Pancreas (tissue), 10 donors: ENCODE data around the gene UGT1A8. TPM values are rescaled to one million over a fixed set of nuclear protein-coding genes. Genes with fewer than 3 reads are reported as not detected.

Experiments
- ATAC-seq, 4 donors: fragments of 200-7000 bp; cut with Tn5 transposase; one replicate each; pipeline versions ENCODE4 v1.8.0 to v1.9.1; 2020; ENCODE audit warnings: mild to moderate bottlenecking in 4 of 4, moderate library complexity in 4 of 4
- DNase-seq, 6 donors: peaks; one replicate each; pipeline ENCODE4 v3.0.0-alpha.2; 2020
- FAIRE-seq: peaks from 2 replicates; lab custom pipeline; 2012; peaks lifted over from hg19 to GRCh38; lab: Jason Lieb, UNC
- H3K27ac ChIP-seq, 4 donors: fragments of 200-600 bp; sonication (generic); 1 replicate in 3 of 4; 2 replicates in 1 of 4; pipeline versions ENCODE4 v1.5.0 to v1.8.0; 2020
- H3K27me3 ChIP-seq, 4 donors: fragments of 200-600 bp; one replicate each; pipeline ENCODE4 v1.8.0; 2021
- H3K36me3 ChIP-seq, 3 donors: fragments of 200-600 bp; sonication (generic) in 1 of 3; one replicate each; pipeline versions ENCODE4 v1.5.0 to v1.8.0; 2020 to 2021
- H3K4me1 ChIP-seq, 3 donors: fragments of 200-600 bp; one replicate each; pipeline ENCODE4 v1.8.0; 2021
- H3K4me3 ChIP-seq, 4 donors: fragments of 200-600 bp; sonication (generic) in 2 of 4; one replicate each; pipeline versions ENCODE4 v1.5.0 to v1.8.0; 2020 to 2021
- H3K9me3 ChIP-seq, 4 donors: fragments of 200-600 bp; one replicate each; pipeline ENCODE4 v1.8.0; 2021
- CTCF ChIP-seq, 4 donors: fragments of 200-600 bp; sonication (generic) in 3 of 4; IDR thresholded peaks; one replicate each; pipeline versions ENCODE4 v1.5.0 to v1.8.0; 2021; ENCODE audit warnings: antibody characterized with exemption in 4 of 4
- WGBS, 2 donors: extraction: QIAGEN DNeasy Blood & Tissue Kit; methylation state at CpG; one replicate each; pipeline ENCODE4 v1.1.7; 2013; 5-methylcytosine and 5-hydroxymethylcytosine counted together
- intact Hi-C, 3 donors: fragments of 100-400 bp; cut with DNase I; formaldehyde crosslinking; loops; one replicate each; pipeline versions ENCODE4 v1.11.1 to v1.14.2; 2022
- polyA plus RNA-seq, 2 donors: library from polyadenylated mRNA; stranded (reverse); fragments of 200-250 nt; gene quantifications; one replicate each; pipeline ENCODE4 v1.2.3, GENCODE V29; 2013
- total RNA-seq, 6 donors: library from RNA; stranded (reverse); fragmentation: NEBNext Ultra II Directional in 4 of 6; extraction: Animal tissue kit (Norgen Biotek cat#: 25700) in 4 of 6; gene quantifications; one replicate each; pipeline versions ENCODE4 v1.2.1 to v1.2.4, GENCODE V29; 2021 to 2023
- donor health status: healthy with polysubstance abuse.
- donor health status: DM: no; HTN: no; CAD: no; lungs with moderate emphysema.
- donor health status: DM: no; HTN: no; CAD: no.
- donor health status: control.
- donor health status: control.
- donor health status: Bipolar disorder and iron deficiency.
- donor health status: DM: yes; HTN: yes; CAD: no.
- donor health status: DM: no; HTN: no; CAD: no.
- donor health status: DM: no; HTN: no; CAD: no.
- donor health status: DM: yes; HTN: yes; CAD: no.

The UGT1A8 gene
- total and polyA plus RNA-seq, 8 donors: 0.12 TPM; not detected in 7

- no peak for ATAC-seq
- TF ChIP-seq CTCF (IDR thresholded peaks at IDR 0.05): no peak
- Histone ChIP-seq H3K9me3 (no peaks in the 10 kb centered on the region), H3K27me3 (no peaks in the 10 kb centered on the region), H3K36me3 (no peaks in the 10 kb centered on the region), H3K4me3 (no peak overlapping the region), H3K4me1 (no peaks in the 10 kb centered on the region), H3K27ac (no peak overlapping the region)
- no peak for FAIRE-seq
- intact Hi-C loops: no loop called here
- WGBS, 2 donors: 76 to 80% methylated on average over 16 of the region's 16 CpGs
- no peak for DNase-seq
These were observed 154.7 kb downstream of the UGT1A8 start for GRCh38 chr2:233772153-233772552.

DNA sequence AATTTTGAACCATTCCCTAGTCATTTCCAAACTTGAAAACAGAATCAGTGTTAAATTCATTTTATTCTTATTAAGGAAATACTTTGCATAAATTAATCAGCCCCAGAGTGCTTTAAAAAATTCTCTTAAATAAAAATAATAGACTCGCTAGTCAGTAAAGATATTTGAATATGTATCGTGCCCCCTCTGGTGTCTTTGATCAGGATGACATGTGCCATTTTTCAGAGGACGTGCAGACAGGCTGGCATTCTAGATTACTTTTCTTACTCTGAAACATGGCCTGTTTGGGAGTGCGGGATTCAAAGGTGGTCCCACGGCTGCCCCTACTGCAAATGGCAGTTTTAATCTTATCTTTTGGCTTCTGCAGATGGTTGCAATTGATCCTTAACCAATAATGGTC is 155.2 kb downstream of the UGT1A8 start:
- H3K36me3 ChIP-seq: no peaks in the 10 kb centered on the region
- H3K27ac ChIP-seq: no peak overlapping the region
- no peaks in the 10 kb centered on the region for H3K27me3 ChIP-seq
- 46 to 47% methylated on average over 5 of the region's 5 CpGs for WGBS, 2 donors
- no peak for FAIRE-seq
- intact Hi-C loops: no loop called here
- H3K4me1 ChIP-seq: no peaks in the 10 kb centered on the region
- H3K9me3 ChIP-seq: no peaks in the 10 kb centered on the region
- no peak overlapping the region for H3K4me3 ChIP-seq
- TF ChIP-seq CTCF (IDR thresholded peaks at IDR 0.05): no peak
- no peak for DNase-seq
- ATAC-seq: no peak

DNA sequence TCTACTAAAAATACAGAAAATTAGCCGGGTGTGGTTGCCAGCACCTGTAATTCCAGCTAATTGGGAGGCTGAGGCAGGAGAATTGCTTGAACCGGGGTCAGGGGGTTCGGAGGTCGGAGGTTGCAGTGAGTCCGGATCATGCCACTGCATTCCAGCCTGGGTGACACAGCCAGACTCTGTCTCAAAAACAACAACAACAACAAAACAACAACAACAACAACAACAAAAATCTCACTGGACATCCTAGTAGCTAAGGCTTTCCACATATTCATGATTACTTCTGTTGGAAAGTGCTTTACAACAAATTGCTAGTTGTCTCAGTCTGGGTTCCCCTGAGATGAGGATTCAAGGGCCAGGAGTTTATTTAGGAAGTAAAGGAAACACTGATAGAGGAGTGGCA is 156.4 kb downstream of the UGT1A8 start:
- H3K4me1 ChIP-seq: no peaks in the 10 kb centered on the region
- no peak overlapping the region for H3K4me3 ChIP-seq
- DNase-seq (no peak), FAIRE-seq (no peak), ATAC-seq (no peak)
- TF ChIP-seq CTCF (IDR thresholded peaks at IDR 0.05): no peak
- no peaks in the 10 kb centered on the region for H3K36me3 ChIP-seq
- no peaks in the 10 kb centered on the region for H3K27me3 ChIP-seq
- intact Hi-C loops: no loop called here
- 77 to 85% methylated on average over 5 of the region's 5 CpGs for WGBS, 2 donors
- H3K9me3 ChIP-seq: no peaks in the 10 kb centered on the region
- no peak overlapping the region for H3K27ac ChIP-seq

- Histone ChIP-seq H3K27ac (no peak overlapping the region), H3K36me3 (no peaks in the 10 kb centered on the region), H3K4me1 (no peaks in the 10 kb centered on the region), H3K27me3 (no peaks in the 10 kb centered on the region), H3K9me3 (no peaks in the 10 kb centered on the region), H3K4me3 (no peak overlapping the region)
- TF ChIP-seq CTCF (IDR thresholded peaks at IDR 0.05): no peak
- DNase-seq: no peak
- 80 to 90% methylated on average over 6 of the region's 6 CpGs for WGBS, 2 donors
- ATAC-seq: no peak
- FAIRE-seq: no peak
- intact Hi-C loops: no loop called here
These were observed 158.0 kb downstream of the UGT1A8 start for GRCh38 chr2:233775414-233775813.

- Histone ChIP-seq H3K4me3 (no peak within 1 kb of the TSS), H3K27me3 (no peaks in the 10 kb centered on the region), H3K4me1 (no peaks in the 10 kb centered on the region), H3K9me3 (no peaks in the 10 kb centered on the region), H3K27ac (no peak within 1 kb of the TSS), H3K36me3 (no peaks in the 10 kb centered on the region)
- intact Hi-C loops: no loop called here
- DNase-seq: no peak
- TF ChIP-seq CTCF (IDR thresholded peaks at IDR 0.05): no peak
- WGBS, 2 donors: 52 to 56% methylated on average over 2 of the region's 2 CpGs
- no peak for FAIRE-seq
- no peak for ATAC-seq
These were observed 160.6 kb downstream of the UGT1A8 start, which contains the start of gene MROH2A for GRCh38 chr2:233778030-233778429. MROH2A (plus strand) TSS chr2:233778330; CDS start chr2:233779359, 1,029 bp downstream.
